ENCODE results near the gene NACC2. TPM values are rescaled to one million over a fixed set of nuclear protein-coding genes. Genes with fewer than 3 reads are reported as not detected.

Gene NACC2
- total and polyA plus RNA-seq, 9 of the 15 experiments (the other 6 are each of a cell fraction or from before 2014, with no cell fraction given), result 0.70 to 25.1 (median 5.6) TPM

GRCh38 chr9:136089697-136090045 lies 5.4 kb downstream of the NACC2 start (continued):
- TF ChIP-seq ZNF830 (CRISPR knock-in tag; IDR thresholded peaks at IDR 0.05), result no peak
- TF ChIP-seq SIN3B (IDR thresholded peaks at IDR 0.05; ENCODE audit: low read depth), result no peak
- TF ChIP-seq HEY1 (CRISPR knock-in tag; IDR thresholded peaks at IDR 0.05; ENCODE audit: borderline replicate concordance), result no peak
- TF ChIP-seq STAT5A (IDR thresholded peaks at IDR 0.05; ENCODE audit: borderline replicate concordance, low read length), result no peak
- TF ChIP-seq IRF2 (CRISPR knock-in tag; IDR thresholded peaks at IDR 0.05), result no peak
- no peak for TF ChIP-seq DNMT1 (IDR thresholded peaks at IDR 0.05)
- TF ChIP-seq TAF1 (IDR thresholded peaks at IDR 0.05; ENCODE audit: control insufficient read depth, extremely low read depth, insufficient read depth, low read length, severe bottlenecking), result no peak
- no peak for TF ChIP-seq E2F4 (CRISPR knock-in tag; IDR thresholded peaks at IDR 0.05; ENCODE audit: low read depth)
- no peak for TF ChIP-seq ZNF589 (CRISPR knock-in tag; IDR thresholded peaks at IDR 0.05; ENCODE audit: low read depth)
- peak; percentile 82 for TF ChIP-seq MEIS2 (IDR thresholded peaks at IDR 0.05; ENCODE audit: partially characterized antibody)
- TF ChIP-seq ZC3H8 (IDR thresholded peaks at IDR 0.05), result no peak
- no peak for TF ChIP-seq ZBTB26 (CRISPR knock-in tag; IDR thresholded peaks at IDR 0.05)
- no peak for TF ChIP-seq DMBX1 (CRISPR knock-in tag; IDR thresholded peaks at IDR 0.05; ENCODE audit: borderline replicate concordance)
- TF ChIP-seq VEZF1 (CRISPR knock-in tag; IDR thresholded peaks at IDR 0.05), result 0 out of 2 replicates have a peak, but pooled peaks have one; percentile 6
- no peak for TF ChIP-seq AFF4 (CRISPR knock-in tag; IDR thresholded peaks at IDR 0.05)
- TF ChIP-seq CTBP1 (IDR thresholded peaks at IDR 0.05; ENCODE audit: borderline replicate concordance), result no peak
- no peak for TF ChIP-seq TCF7 (IDR thresholded peaks at IDR 0.05; ENCODE audit: borderline replicate concordance)
- no peak for TF ChIP-seq ZSCAN29 (IDR thresholded peaks at IDR 0.05)
- TF ChIP-seq TCF7L2 (IDR thresholded peaks at IDR 0.05; ENCODE audit: low read depth, low read length), result no peak
- no peak for TF ChIP-seq RNF219 (CRISPR knock-in tag; IDR thresholded peaks at IDR 0.05)
- TF ChIP-seq ZFPM2 (CRISPR knock-in tag; IDR thresholded peaks at IDR 0.05), result no peak

All from K562 (cell line).